Caco-2 (cell line): ENCODE measurements around the gene CORIN. TPM values are rescaled to one million over a fixed set of nuclear protein-coding genes. Genes with fewer than 3 reads are reported as not detected.

Experiments used
- BruUV-seq: library from RNA; stranded (reverse); fragments of 400-500 nt; replicated peaks from 2 replicates; lab custom pipeline; 2021; lab: Mats Ljungman, UMichigan
- CTCF ChIA-PET: fragments of 300-600 bp; sonication (Branson Sonifier 250); formaldehyde crosslinking; loops from one replicate; lab custom pipeline; 2022; ENCODE audit warnings: antibody characterized with exemption; lab: Charles Lee
- POLR2A ChIA-PET: fragments of 300-600 bp; sonication (Branson Sonifier 250); formaldehyde crosslinking; loops from one replicate; lab custom pipeline; 2022; ENCODE audit warnings: antibody characterized with exemption; lab: Charles Lee
- DNase-seq, 2 experiments: peaks; one replicate each; pipeline versions ENCODE4 v3.0.0 to v3.0.0-alpha.2; 2020 to 2022
- H3K27me3 ChIP-seq: replicated peaks from 2 replicates; pipeline ENCODE4 v1.6.0; 2011; ENCODE audit warnings: low read length; ENCODE audit not compliant: control insufficient read depth, insufficient read depth
- H3K36me3 ChIP-seq: 2 replicates; pipeline ENCODE4 v1.5.1; 2011; ENCODE audit warnings: low read length; ENCODE audit not compliant: control insufficient read depth, insufficient read depth
- H3K4me1 ChIP-seq: fragments of 250-450 bp; sonication (Bioruptor Pico); 2 replicates; pipeline ENCODE4 v1.5.1; 2020; ENCODE audit warnings: mild to moderate bottlenecking
- H3K4me3 ChIP-seq: 2 replicates; pipeline ENCODE4 v1.5.1; 2011; ENCODE audit warnings: low read depth, mild to moderate bottlenecking, control low read depth, low read length
- H3K9me3 ChIP-seq: fragments of 250-450 bp; sonication (Bioruptor Pico); 2 replicates; pipeline ENCODE4 v1.5.1; 2020; ENCODE audit warnings: mild to moderate bottlenecking, moderate library complexity
- H3K27ac Mint-ChIP-seq: one replicate; pipeline ENCODE4 v1.8.0; 2022; ENCODE audit warnings: mixed read lengths; ENCODE audit not compliant: unreplicated experiment
- H3K27me3 Mint-ChIP-seq: one replicate; pipeline ENCODE4 v1.8.0; 2022; ENCODE audit warnings: mixed read lengths; ENCODE audit not compliant: insufficient read depth, unreplicated experiment
- H3K36me3 Mint-ChIP-seq: one replicate; pipeline ENCODE4 v1.8.0; 2022; ENCODE audit warnings: mild to moderate bottlenecking, mixed read lengths; ENCODE audit not compliant: insufficient read depth, unreplicated experiment
- H3K4me1 Mint-ChIP-seq: one replicate; pipeline ENCODE4 v1.8.0; 2022; ENCODE audit warnings: low read depth, mixed read lengths; ENCODE audit not compliant: unreplicated experiment
- H3K4me3 Mint-ChIP-seq: one replicate; pipeline ENCODE4 v1.8.0; 2022; ENCODE audit warnings: mild to moderate bottlenecking, moderate library complexity, mixed read lengths; ENCODE audit not compliant: unreplicated experiment
- H3K9me3 Mint-ChIP-seq: one replicate; pipeline ENCODE4 v1.8.0; 2022; ENCODE audit warnings: mixed read lengths; ENCODE audit not compliant: unreplicated experiment
- intact Hi-C: fragments of 100-400 bp; cut with micrococcal nuclease; formaldehyde crosslinking; loops from one replicate; pipeline ENCODE4 v1.10.0; 2022; ENCODE audit not compliant: unreplicated experiment
- total RNA-seq: library from RNA; stranded (reverse); gene quantifications from 2 replicates; pipeline ENCODE4 v1.2.3, GENCODE V29; 2022
- TF ChIP-seq, protein P1 (sequence below), 2 experiments: fragments of 200-600 bp in 1 of 2; IDR thresholded peaks; 1 replicate in 1 of 2; 2 replicates in 1 of 2; pipeline versions ENCODE4 v1.5.1 to v1.8.0; 2011 to 2022; ENCODE audit warnings: antibody characterized with exemption in 1 of 2, control low read depth in 1 of 2, inconsistent platforms in 1 of 2, low read depth in 1 of 2, low read length in 1 of 2, mild to moderate bottlenecking in 1 of 2, moderate library complexity in 1 of 2; ENCODE audit not compliant: insufficient read depth in 1 of 2, severe bottlenecking in 1 of 2, unreplicated experiment in 1 of 2

CORIN gene
- total RNA-seq, 1 experiment from 2014 or later, result 0.27 TPM

DNA sequence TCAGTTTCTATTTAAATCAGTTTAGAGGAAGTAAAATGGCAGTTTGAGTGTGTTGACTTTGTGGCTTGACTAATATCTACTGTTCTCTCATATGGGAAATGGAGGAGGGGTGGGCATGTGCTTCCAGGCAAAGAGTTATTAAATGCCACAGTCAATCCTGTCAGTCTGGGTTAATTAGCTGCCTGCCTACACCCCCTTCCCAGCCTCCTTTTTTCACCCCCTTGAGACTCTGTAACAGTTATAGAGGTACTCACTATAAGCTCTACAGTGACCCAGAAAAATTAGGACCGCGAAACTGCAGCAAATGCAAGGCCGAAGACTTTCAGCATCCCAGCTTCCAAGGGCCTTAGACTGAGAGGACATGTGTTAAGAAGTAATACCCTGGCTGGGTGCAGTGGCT is 165.2 kb downstream of the CORIN start:
- BruUV-seq, result no TSS peak
- peaks cover 7% of the 10 kb centered on the region for H3K4me1 Mint-ChIP-seq
- peaks cover 3% of the 10 kb centered on the region; the same call in 1 of the 2 replicates for H3K4me1 ChIP-seq
- H3K27ac Mint-ChIP-seq, result no peak overlapping the region
- TF ChIP-seq, protein P1, sequence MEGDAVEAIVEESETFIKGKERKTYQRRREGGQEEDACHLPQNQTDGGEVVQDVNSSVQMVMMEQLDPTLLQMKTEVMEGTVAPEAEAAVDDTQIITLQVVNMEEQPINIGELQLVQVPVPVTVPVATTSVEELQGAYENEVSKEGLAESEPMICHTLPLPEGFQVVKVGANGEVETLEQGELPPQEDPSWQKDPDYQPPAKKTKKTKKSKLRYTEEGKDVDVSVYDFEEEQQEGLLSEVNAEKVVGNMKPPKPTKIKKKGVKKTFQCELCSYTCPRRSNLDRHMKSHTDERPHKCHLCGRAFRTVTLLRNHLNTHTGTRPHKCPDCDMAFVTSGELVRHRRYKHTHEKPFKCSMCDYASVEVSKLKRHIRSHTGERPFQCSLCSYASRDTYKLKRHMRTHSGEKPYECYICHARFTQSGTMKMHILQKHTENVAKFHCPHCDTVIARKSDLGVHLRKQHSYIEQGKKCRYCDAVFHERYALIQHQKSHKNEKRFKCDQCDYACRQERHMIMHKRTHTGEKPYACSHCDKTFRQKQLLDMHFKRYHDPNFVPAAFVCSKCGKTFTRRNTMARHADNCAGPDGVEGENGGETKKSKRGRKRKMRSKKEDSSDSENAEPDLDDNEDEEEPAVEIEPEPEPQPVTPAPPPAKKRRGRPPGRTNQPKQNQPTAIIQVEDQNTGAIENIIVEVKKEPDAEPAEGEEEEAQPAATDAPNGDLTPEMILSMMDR (IDR thresholded peaks at IDR 0.05; ENCODE audit: insufficient read depth in 1 of 2, low read depth in 1 of 2, low read length in 1 of 2, severe bottlenecking in 1 of 2, unreplicated experiment in 1 of 2), result no peak
- H3K36me3 Mint-ChIP-seq, result no peaks in the 10 kb centered on the region
- H3K27me3 Mint-ChIP-seq, result peaks cover 4% of the 10 kb centered on the region
- no peak for DNase-seq
- H3K27me3 ChIP-seq, result no peaks in the 10 kb centered on the region; the same call in 1 of the 2 replicates
- no peak overlapping the region for H3K4me3 ChIP-seq
- POLR2A ChIA-PET, result no interaction called here
- H3K4me3 Mint-ChIP-seq, result no peak overlapping the region
- H3K36me3 ChIP-seq, result no peaks in the 10 kb centered on the region
- CTCF ChIA-PET, result interaction anchor here (1.0 kb wide), 1 partner anchor 164 kb away, joined by 3 read pairs; no protein-coding TSS in a partner anchor
- no peaks in the 10 kb centered on the region for H3K9me3 ChIP-seq
- no peaks in the 10 kb centered on the region for H3K9me3 Mint-ChIP-seq
- intact Hi-C loops, result no loop called here

DNA sequence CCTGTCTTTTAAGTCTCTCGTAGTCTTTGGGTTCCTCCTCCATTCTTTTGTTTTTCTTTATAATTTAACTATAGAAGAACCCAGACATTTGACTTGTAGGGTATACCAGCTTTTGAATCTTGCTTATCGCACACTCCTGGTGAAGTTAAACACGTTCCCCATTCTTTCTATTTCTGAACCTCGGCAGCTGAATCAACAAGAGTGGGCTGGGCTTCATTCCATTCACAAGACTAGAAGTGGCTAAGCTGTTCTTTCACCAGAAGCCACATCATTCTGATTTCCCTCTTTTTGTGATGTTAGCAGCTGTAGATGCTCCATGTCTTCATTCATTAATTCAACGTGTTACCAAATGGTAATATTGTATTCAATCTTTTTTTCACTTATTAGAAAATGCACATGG is 167.9 kb downstream of the CORIN start:
- BruUV-seq, result no TSS peak

DNA sequence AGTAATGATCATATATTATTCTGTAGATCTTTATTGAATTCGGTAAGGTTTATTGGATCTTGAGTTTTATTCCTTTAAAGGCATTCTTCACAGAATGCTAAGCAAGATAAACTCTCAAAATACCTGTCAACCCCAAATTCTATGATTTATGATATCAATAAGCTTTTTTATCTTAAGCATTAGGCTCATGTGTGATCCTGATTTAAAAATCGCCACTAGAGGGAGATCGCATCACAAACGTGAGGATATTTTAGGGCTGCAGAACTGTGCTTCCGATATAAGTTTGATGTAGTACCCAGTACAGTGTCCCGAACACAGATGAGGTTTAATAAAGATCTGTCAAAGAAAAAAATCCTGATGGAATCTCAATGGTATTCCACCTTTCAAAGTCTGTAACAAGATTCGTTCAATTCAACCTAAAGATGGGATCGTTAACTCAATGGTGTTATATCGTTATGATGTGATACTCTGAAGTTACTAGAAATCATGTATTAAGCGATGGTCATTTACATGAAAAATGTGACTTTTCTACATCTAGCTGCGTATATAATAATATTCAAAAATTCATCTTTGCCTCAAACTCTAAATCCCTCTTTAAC is 169.0 kb downstream of the CORIN start:
- Histone ChIP-seq H3K4me3 (no peak overlapping the region), H3K27me3 (no peaks in the 10 kb centered on the region; the same call in 1 of the 2 replicates), H3K36me3 (no peaks in the 10 kb centered on the region), H3K9me3 (no peaks in the 10 kb centered on the region), H3K4me1 (peaks cover 3% of the 10 kb centered on the region; the same call in 1 of the 2 replicates)
- peaks cover 7% of the 10 kb centered on the region for H3K4me1 Mint-ChIP-seq
- no peak overlapping the region for H3K27ac Mint-ChIP-seq
- H3K36me3 Mint-ChIP-seq, result no peaks in the 10 kb centered on the region
- DNase-seq, result peak in 1 of 2 experiments; percentile 49
- ChIA-PET CTCF (interaction anchor here (0.6 to 1.7 kb wide), 3 partner anchors 31 to 184 kb away, joined by 3 to 12 read pairs (median 5); partner anchors contain the start of gene CORIN), POLR2A (no interaction called here)
- intact Hi-C loops, result loop anchor here (1.0 kb wide), 1 partner anchor 167 kb away; no protein-coding TSS in a partner anchor
- no peaks in the 10 kb centered on the region for H3K27me3 Mint-ChIP-seq
- H3K9me3 Mint-ChIP-seq, result no peaks in the 10 kb centered on the region
- TF ChIP-seq, protein P1 (IDR thresholded peaks at IDR 0.05; ENCODE audit: insufficient read depth in 1 of 2, low read depth in 1 of 2, low read length in 1 of 2, severe bottlenecking in 1 of 2, unreplicated experiment in 1 of 2), result peak; percentile 50 to 58
- no peak overlapping the region for H3K4me3 Mint-ChIP-seq
- no TSS peak for BruUV-seq

More for the DNA sequence above, 167.9 kb downstream of the CORIN start:
- H3K4me3 Mint-ChIP-seq, result no peak overlapping the region
- CTCF ChIA-PET, result interaction anchor here (0.7 to 1.7 kb wide), 2 partner anchors 167 to 463 kb away, joined by 3 to 12 read pairs; partner anchors contain the start of gene CORIN
- peaks cover 3% of the 10 kb centered on the region; the same call in 1 of the 2 replicates for H3K4me1 ChIP-seq
- TF ChIP-seq, protein P1 (IDR thresholded peaks at IDR 0.05; ENCODE audit: insufficient read depth in 1 of 2, low read depth in 1 of 2, low read length in 1 of 2, severe bottlenecking in 1 of 2, unreplicated experiment in 1 of 2), result no peak
- H3K9me3 ChIP-seq, result no peaks in the 10 kb centered on the region
- H3K27me3 ChIP-seq, result no peaks in the 10 kb centered on the region; the same call in 1 of the 2 replicates
- H3K4me3 ChIP-seq, result no peak overlapping the region
- no peaks in the 10 kb centered on the region for H3K9me3 Mint-ChIP-seq
- H3K36me3 Mint-ChIP-seq, result no peaks in the 10 kb centered on the region
- no peak overlapping the region for H3K27ac Mint-ChIP-seq
- intact Hi-C loops, result loop anchor here (1.0 kb wide), 1 partner anchor 166 kb away; no protein-coding TSS in a partner anchor
- H3K4me1 Mint-ChIP-seq, result peaks cover 7% of the 10 kb centered on the region
- POLR2A ChIA-PET, result no interaction called here
- DNase-seq, result peak in 1 of 2 experiments; percentile 7
- no peaks in the 10 kb centered on the region for H3K36me3 ChIP-seq
- H3K27me3 Mint-ChIP-seq, result peaks cover 4% of the 10 kb centered on the region
